Measurements from ENCODE around the gene DHRS4.
"Not testable (repeated sequence)": the region's sequence is repeated elsewhere in the genome, so short reads cannot be mapped to it uniquely, and the experiment has no call there.

GRCh38 chr14:23977208-23977607 lies 23.6 kb downstream of the DHRS4 start:
- TF ChIP-seq CTCF (conservative IDR thresholded peaks at IDR 0.05; ENCODE audit: low read length) = peak; percentile 60
- TF ChIP-seq EZH2phosphoT487 (IDR thresholded peaks at IDR 0.05; ENCODE audit: borderline replicate concordance, low read depth, low read length) = not testable (repeated sequence)
